Right kidney (tissue), 1 donor: ENCODE measurements around the gene IFT80.
"Not testable (repeated sequence)": the region's sequence is repeated elsewhere in the genome, so short reads cannot be mapped to it uniquely, and the experiment has no call there.

ENCODE experiments used
- DNase-seq: peaks from one replicate; pipeline ENCODE4 v3.0.0-alpha.2; 2016

The IFT80 gene

DNA sequence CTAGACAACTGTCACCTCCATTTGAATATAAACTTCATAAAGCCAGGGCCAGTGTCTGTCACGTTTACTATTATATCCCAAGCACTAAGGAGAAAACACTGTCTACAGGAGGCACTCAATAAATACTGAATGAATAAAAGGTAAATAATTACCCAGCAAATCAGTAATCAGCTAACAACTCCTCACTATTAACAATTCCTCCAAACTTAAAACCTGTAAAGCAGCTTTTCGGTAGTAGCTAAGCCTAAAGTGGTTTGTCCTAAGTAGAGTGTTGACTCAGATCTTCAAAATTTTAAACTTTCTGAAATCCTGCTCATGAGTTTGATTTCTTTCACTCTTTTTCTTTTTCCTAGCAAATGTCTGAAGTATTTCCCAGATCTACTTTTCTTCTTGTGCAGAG, 133.9 kb downstream of the IFT80 start:
- DNase-seq, result no peak

DNA sequence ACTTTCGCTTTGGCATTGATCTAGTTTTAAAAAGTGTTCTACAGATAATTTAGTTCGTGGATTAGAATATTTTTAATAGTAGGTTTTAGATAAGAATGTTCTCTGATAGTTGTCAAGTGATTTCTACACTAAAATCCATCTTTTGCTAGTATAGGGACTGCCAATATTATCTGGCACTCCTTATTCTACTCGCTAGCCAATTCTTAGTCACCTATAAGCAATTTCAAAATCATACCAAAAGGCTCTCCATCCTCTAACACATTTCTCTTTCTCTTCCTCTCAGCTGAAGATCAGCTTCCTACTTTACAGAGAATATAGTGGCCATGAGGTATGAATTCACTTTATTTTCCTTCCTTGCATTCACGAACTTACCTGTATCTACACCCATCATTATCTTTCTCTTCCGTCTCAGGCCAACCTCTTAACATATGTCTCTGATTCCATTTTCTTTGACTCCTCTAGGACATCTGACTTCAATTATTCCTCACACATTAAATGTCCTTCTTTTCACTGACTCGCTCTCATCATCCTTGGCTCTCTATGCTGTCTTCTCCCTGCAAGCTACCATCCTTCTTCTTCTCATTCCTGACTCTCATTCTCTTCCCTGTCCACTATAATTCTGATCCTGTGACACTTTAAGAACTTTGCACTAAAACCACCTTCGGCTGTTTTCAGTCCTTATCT, 138.3 kb downstream of the IFT80 start:
- no peak for DNase-seq

- no peak for DNase-seq
These were observed 139.4 kb downstream of the IFT80 start for GRCh38 chr3:160259589-160259988.

GRCh38 chr3:160257606-160258005, 141.4 kb downstream of the IFT80 start:
- DNase-seq, result no peak

DNA sequence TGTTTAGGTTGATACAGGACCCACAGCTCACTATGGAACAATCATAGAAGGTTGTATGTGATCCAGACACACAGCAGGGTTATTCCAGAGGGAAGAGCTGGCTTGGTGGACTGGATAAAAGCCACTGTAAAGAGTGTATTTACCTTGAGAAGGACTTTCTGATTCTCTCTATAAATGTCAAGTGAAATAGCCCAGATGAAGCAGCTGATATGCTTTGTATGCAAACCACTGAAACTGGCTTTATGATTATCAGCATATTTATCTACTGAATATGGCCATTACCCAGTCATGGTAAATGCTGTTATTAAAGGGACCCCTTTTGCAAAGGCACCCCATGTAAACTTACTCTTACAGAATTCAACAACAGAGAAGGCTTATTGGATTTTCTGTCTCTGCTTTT, 145.7 kb downstream of the IFT80 start:
- no peak for DNase-seq

DNA sequence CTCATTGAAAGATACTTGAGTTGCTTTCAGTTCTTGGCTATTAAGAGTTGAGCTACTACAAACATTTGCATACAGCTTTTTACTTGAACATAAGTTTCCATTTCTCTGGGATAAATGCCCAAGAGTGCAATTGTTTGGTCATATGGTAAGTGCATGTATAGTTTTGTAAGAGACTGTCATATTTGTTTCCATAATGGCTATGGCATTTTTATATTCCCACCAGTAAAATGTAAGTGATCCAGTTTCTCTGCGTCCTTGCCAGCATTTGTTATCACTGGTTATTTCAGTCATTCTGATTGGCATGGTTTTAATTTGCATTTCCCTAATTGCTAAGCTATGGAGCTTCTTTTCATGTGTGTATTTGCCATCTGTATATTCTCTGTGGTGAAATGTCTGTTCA, 151.3 kb downstream of the IFT80 start:
- DNase-seq, result no peak

- DNase-seq, result no peak
These were observed 153.7 kb downstream of the IFT80 start for GRCh38 chr3:160245261-160245800.

DNA sequence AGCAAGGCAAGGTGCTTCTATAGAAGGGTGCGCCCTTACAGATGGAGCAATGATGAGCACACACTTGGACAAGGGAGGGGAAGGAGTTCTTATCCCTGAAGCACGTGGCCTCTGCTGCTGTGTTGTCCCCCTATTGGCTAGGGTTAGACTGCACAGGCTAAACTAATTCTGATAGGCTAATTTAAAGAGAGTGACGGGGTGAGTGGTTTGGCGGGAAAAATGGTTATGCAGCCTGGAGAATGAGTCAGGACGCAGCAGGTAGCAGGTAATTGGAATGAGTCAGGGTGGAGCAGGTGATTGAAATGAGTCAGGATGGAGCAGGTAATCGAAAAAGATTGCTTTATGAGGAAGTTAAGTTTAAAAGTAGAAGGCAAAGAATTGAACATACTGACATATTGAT, 158.3 kb downstream of the IFT80 start:
- not testable (repeated sequence) for DNase-seq

- DNase-seq, result no peak
These were observed 167.0 kb downstream of the IFT80 start for GRCh38 chr3:160232014-160232413.

DNA sequence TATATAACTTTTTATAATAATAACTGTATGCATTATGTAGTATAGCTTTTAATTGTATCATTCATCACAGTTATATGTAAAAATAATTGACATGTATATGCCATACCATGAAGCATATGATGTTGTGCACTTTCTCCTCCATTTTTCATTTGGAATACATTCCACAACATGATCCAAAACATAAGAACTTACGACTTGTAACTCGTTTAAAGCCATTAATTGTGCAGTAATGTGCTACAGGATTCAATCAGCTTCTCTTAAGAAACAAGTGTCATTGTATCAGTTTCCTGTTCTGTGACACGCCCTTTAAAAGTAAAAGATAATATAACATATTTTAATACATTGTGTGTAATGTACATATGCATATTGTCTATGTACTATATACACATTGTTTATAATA, 171.6 kb downstream of the IFT80 start:
- DNase-seq, result no peak

GRCh38 chr3:160226026-160226907, 172.8 kb downstream of the IFT80 start:
- DNase-seq, result peak; percentile 68

- DNase-seq, result peak; percentile 92
These were observed 173.6 kb downstream of the IFT80 start, which contains the start of gene C3orf80 for GRCh38 chr3:160225176-160226025. Gene C3orf80, plus strand, starts transcription at chr3:160225422. Its CDS starts 214 bp downstream, at chr3:160225636.

GRCh38 chr3:160224811-160225175, 174.2 kb downstream of the IFT80 start:
- no peak for DNase-seq

- peak; percentile 29 for DNase-seq
These were observed 174.8 kb downstream of the IFT80 start for GRCh38 chr3:160224256-160224655.

DNA sequence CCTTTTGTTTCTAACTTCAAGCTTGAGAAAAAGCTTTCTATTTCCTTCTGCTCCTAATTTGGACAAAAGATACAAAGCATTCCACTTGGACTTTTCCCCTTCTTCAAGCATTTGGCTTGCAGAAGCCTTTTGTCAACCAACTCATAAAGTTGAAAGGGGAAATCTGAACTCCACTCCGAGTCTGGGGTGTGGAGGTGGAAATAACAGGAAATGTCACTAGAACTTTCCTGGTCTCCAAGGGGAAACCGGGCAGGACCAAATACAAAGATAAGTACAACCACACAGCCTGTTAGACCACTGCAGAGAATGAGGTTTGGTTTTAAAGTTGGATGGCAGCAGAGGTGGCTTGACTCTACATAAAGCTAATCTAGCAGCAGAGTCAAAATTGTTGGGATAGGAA, 178.0 kb downstream of the IFT80 start:
- no peak for DNase-seq

- no peak for DNase-seq
These were observed 179.0 kb downstream of the IFT80 start for GRCh38 chr3:160220038-160220437.

GRCh38 chr3:160218136-160218535, 180.9 kb downstream of the IFT80 start:
- DNase-seq, result no peak

DNA sequence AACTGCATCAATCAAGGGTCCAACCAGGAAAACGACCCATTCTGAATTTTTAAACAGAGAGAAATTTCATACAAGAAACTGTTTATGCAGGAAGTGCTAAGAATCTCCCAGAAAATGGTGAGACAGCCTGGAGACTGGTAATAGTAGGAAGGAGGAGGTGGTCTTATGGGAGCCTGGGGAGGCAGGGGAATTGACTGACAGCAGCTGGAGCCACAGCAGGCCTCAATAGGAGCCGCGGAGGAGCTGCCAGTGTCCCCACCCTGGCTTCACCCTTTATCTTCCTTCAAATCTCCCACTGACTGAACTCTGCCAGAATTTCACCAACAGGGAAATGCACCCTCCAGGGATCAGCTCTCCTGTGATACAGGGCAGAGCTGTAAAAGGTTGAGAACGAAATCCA, 181.3 kb downstream of the IFT80 start:
- DNase-seq, result no peak

DNA sequence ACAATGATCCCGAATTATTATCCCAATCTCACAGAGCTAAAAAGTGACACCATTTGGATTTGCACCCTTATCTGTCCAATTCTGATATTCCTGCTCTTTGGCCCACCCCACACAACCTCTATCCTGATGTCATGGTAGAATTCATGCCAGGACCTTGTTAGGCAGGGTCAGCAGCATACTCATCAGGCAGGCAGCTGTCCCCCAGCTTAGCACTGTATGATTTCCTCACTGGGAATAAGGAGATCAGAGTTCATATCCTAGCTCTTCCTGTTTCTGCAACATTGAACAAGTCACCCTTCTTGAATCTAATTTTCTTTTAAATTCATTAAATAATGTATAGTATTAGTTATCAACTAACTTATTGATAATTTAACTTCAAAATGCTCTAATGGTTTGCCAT, 185.8 kb downstream of the IFT80 start:
- no peak for DNase-seq

GRCh38 chr3:160210799-160211221, 188.2 kb downstream of the IFT80 start:
- no peak for DNase-seq

DNA sequence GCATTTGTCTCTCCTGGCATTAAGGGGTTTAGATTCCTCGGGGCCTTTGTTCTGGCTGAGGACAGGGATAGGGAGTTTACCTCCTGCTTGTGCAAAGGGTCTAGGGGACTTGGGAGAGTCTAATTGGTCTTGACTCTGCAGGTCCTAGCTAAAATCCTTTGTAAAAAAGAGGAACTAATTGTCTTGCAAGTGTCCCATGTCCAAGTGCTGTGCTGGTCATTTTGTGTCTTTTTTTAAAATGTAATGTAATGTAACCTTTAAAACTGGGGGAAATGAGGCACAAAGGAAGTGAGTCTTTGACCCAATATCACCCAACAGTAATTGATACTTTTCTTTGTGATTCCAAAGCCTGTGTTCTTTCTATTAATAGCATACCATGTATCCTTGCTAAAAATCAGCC, 188.7 kb downstream of the IFT80 start:
- DNase-seq, result no peak
